Hindlimb muscle (tissue), 1 donor: ENCODE data around the gene KHDC1. TPM values are rescaled to one million over a fixed set of nuclear protein-coding genes. Genes with fewer than 3 reads are reported as not detected.
"Not testable (repeated sequence)": the region's sequence is repeated elsewhere in the genome, so short reads cannot be mapped to it uniquely, and the experiment has no call there.

Experiments used
- DNase-seq: peaks from one replicate; pipeline ENCODE4 v3.0.0-alpha.2; 2013
- polyA plus RNA-seq: library from polyadenylated mRNA; unstranded; fragments of 120-200 nt; gene quantifications from one replicate; pipeline ENCODE4 v1.2.1, GENCODE V29; 2013; ENCODE audit not compliant: insufficient read length

KHDC1 gene
- polyA plus RNA-seq, 1 donor = 5.5 TPM

DNA sequence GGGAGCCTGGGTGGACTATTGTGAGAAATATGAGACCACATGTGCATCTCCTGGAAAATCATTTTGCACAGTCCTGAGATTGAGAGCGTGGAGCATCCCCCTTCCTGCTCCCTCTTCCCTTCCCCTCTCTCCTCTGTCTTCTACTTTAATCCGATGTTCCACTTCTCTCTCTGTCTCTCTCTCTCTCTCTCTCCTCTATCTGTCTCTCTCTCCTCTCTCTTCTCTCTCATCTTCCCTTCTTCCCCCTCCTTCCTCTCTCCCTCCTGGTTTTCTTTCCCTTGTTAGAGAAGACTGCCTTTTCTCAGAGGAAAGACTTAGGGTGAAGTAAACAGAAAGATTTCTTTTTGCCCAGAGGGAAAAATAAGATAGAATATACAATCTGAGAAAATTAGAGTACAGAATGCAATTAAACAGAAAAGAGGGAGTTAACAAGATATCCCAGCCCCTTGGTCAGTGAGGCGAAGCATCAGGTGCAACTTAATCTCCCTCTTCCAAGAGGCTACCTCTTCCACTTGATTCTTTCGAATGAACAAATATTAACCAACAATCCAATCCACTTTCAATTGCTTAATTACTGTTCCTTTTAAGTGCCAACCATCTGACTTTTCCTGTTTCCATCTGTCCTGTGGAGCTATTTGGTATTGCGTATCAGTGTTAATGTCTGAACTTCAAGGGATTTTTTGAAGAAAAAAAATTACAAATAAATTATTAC is 14.6 kb downstream of the KHDC1 start:
- DNase-seq = no peak

DNA sequence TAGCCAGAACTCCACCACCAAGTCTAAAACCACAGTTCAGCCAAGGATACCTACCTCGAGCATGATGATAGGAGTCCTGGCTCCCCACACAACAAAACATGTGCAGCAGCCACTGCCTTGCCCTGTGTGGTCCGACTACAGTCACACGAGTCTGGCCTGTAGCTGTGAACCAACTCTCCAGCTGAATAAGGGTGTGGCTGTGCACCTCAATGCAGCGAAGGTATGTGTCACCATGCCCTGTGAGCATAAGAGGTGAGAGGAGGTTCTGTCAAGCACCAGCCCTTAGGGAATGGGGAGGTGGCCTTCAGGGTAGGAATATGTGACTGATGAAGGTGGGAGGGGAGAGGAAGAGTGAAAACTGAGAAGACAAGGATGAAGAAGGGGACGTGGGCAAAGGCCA is 21.0 kb downstream of the KHDC1 start:
- DNase-seq = no peak

DNA sequence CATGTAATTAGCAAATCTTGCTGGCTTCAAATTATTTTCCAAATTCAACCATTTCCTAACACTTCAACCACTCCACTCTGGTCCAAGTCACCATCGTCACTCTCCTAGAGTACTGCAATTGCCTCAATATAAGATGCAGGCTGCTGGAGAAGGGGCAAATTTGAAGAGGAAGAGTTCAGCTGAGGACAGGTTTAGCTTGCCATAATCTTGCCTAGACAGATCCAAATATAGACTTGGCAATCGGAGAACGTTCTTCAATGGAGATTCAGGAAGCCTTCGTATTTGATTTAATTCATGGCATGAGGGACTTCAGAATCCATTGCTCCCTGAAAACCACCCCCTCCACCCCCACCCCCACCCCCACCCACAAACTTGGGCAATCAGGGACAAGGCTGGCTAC is 22.3 kb downstream of the KHDC1 start:
- no peak for DNase-seq

DNA sequence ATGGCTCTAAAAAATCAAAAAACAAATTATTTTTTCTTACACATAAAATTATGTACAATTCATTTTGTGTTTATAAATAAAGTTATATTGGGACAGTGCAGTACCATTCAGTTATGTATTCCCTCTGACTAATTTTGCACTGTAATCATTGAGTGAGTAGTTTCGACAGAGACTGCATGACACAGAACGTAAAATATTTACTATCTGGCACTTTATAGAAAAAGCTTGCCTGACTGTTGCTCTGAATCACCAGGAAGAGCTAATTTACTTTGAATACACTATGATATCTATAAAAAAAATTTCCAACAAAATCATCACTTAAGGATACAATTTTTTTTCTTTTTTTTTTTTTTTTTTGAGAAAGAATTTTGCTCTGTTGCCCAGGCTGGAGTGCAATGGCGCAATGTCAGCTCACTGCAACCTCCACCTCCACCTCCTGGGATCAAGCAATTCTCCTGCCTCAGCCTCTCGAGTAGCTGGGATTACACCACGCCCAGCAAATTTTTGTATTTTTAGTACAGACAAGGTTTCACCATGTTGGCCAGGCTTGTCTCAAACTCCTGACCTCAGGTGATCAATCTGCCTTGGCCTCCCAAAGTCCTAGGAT is 26.7 kb downstream of the KHDC1 start:
- DNase-seq = no peak

DNA sequence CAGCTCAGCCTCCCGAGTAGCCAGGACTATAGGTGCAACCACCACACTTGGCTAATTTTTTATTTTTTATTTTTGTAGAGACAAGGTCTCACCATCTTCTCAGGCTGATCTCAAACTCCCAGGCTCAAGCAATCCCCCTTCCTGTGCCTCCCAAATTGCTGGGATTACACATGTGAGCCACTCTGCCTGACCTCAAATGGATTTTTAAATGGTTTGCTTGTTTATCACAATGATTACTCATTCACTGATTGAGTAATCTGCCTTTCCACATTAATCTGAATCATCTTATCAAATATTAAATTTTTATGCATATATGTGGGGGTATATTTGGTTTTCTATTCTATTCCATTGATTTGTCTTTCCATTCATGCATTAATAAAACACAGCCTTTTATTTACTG is 28.3 kb downstream of the KHDC1 start:
- DNase-seq = no peak

DNA sequence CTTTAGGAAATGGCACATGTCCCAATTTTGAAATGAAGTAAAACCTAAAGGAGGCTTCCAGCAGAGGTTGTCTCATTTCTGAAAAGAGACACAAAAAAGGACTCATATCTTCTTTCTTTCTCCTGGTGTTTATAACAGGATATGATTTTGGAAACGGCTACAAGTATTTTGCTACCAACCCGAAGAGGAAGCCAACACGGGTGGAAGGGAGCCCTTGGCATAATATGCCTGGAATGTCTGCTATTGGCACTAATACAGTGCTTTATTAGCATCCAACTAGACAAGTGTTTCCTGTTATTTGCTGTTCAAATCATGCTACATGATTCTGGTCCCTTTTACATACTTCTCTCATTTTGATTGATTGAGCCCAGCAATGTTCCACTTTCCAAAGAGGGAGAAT is 29.0 kb downstream of the KHDC1 start:
- not testable (repeated sequence) for DNase-seq

DNA sequence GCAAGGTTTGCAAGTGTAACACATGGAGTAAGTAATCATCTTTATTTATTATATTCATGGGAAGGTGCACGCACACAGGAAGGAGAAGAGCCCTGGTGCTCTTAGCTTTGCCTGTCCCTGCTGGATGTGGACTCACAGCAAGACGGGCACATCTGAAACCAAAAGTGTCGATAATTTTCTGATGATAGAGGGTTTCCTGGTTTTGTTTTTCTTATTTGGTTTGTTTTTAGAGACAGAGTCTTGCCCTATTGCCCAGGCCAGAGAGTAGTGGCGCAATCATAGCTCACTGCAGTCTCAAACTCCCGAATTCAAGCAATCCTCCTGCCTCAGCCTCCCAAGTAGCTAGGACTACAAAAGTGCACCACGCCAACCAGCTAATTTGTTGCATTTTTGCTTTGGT is 29.9 kb downstream of the KHDC1 start:
- DNase-seq = no peak

DNA sequence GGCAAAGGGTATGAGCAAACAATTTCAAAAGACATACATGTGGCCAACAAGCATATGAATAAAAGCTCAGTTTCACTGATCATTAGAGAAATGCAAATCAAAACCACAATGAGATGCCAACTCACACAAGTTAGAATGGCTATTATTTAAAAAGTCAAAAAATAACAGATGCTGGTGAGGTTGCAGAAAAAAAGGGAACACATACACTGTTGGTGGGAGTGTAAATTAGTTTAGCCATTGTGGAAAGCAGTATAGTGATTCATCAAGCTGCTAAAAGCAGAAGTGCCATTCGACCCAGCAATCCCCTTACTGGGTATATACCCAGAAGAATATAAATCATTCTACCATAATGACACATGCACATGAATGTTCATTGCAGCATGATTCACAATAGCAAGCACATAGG is 31.0 kb downstream of the KHDC1 start:
- no peak for DNase-seq

DNA sequence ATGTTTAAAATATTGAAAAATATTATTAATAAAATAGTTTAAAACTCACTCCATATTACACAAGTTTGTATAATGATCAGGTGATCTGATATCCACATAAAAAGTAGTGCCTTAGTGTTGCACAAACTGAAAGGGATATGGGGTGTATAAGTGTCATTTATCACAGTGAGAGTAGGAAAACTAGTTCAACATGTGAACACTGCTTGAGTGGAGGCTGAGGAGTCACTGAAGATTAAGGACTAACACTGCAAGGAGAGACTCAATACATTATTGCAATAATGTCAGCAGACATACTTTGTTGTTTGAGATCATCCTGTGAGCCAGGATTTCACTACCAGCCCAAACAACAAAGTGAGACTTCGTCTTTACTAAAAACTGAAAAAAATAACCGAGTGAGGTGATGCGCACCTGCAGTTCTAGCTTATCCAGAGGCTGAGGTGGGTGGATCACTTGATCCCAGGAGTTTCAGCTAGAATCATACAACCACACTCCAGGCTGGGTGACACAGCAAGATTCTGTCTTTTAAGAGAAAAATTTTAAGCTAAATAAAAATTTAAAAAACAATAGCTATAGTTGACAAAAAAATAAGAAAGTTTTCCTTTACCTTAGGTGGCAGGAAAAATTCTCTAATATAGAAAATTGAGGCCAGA is 35.3 kb downstream of the KHDC1 start:
- DNase-seq = no peak

DNA sequence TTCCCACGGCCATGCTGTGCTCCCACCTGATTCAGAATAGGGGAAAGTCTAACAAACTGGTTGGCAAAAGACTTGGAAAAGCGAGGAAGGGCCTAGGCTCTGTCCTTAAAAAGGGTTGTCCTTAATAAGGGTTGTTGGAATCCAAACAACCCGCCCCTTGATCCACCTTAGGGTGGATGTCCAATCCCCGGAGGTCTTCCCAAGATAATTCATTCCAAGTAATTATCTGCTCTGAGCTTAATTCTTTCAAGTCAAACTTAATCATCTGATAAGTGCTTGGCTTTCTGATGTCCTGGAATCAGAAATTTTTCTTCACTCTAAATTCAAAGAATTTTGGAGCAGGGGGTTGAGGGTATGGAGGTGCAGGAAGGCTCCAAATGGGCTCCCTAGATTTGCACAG is 37.6 kb downstream of the KHDC1 start, which contains the start of gene KHDC1L:
KHDC1L (minus strand) TSS at position 101 of the 400 bp plus-strand sequence; CDS start at position 13, 88 bp downstream.
- no peak for DNase-seq

DNA sequence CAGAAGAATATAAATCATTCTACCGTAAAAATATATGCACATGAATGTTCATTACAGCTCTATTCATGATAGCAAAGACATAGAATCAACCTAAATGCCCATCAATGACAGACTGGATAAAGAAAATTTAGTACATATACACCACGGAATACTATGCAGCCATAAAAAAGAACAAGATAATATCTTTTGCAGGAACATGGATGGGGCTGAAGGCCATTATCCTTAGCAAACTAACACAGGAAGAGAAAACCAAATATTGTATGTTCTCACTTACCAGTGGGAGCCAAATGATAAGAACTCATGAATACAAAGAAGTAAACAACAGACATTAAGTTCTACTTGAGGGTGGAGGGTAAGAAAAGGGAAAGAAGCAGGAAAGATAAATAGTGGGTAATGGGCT is 46.1 kb downstream of the KHDC1 start:
- no peak for DNase-seq

DNA sequence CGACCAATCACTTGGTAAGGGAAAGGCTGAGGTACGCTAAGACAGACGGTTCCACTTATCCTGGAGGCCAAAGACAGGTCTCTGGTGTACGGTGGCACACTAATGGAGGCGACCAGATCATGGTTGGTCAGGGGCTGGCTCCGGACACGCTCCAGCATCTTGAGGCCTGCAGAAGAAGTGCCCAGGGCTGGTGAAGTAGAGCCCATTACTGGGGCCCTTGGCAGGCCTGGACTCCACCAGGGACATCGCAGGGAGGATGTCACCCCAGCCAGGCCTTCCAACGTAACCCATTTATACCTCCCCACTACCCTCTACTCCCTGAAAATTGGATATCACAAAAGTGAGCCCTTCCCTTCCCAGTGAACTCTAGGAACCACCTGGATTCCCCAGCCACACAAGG is 53.9 kb downstream of the KHDC1 start:
- no peak for DNase-seq

DNA sequence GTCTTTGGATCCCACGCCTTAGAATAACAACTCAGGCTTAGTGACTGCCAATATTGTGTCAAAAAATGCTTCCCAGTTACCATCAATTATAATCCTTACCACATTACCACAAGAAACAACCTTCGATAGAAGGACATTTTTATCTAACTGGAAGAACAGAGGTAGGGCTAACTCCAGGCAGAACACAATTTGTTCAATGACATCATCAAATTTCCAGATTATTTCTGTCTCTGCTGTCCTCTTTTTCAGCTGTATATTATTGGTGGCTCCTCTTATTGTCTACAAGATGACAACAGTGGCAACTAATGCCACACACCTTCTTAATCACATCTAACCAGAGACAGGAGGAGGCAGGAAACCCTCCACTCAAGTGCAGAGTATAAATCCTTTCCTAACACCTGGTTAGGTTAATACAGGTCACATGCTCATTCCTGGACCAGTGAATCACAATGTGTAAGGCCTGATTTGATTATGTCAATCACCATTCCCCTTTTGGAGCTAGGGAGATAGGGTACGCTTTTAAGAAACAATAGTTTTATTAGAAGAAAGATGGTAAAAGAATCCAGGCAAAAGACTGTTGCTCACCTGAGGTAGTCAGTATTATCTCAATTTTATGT is 55.7 kb downstream of the KHDC1 start:
- DNase-seq = no peak

DNA sequence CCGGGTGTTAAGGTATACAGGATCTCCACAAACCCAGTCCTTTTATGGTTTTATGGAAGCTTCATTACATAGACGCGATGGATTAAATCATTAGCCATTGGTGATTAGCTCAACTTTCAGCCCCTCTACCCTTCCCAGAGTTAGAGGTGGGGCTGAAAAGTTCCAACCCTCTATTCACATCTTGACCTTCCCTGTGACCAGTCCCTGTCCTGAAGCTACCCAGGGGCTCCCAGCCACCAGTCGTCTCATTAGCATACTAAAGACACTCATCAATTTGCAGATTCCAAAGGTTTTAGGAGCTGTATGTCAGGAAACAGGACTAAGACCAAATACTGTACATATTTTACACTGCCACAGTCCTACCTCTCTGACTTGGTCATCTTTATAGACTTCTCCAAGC is 58.7 kb downstream of the KHDC1 start:
- DNase-seq = no peak

DNA sequence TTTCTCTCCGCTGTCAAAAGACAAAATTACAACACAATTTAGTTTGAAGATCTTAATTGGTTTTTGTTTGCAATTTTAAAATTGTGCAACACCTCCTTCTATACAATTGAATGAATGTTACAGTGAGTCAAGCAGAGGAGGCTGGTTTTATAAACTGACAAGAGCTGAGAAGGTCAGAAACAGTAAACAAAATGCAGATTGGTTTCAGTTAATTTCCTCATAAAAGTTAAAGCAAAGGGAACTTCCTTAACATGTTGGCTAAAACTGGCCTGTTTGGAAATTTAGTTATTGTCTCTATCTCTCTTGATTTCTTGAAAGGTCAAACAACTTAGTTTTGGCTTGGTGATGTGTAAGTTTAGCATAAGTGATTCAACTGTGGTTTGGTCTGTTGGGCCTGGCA is 59.9 kb downstream of the KHDC1 start:
- DNase-seq = no peak

DNA sequence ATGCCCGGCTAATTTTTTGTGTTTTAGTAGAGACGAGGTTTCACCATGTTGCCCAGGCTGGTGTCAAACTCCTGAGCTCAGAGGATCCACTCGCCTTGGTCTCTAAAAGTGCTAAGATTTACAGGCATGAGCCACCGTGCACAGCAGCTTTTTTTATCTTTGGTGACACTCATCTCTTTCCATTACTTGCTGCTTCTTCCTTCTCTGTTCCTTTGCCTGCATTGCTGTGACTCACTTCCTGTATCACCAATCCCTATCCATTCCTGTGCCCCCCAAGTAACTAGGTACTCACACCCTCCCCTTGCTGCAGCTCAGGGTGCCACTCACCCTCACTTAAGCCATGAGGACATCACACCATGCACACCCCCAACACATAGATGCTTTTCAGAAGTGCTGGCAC is 62.3 kb downstream of the KHDC1 start:
- DNase-seq = no peak

DNA sequence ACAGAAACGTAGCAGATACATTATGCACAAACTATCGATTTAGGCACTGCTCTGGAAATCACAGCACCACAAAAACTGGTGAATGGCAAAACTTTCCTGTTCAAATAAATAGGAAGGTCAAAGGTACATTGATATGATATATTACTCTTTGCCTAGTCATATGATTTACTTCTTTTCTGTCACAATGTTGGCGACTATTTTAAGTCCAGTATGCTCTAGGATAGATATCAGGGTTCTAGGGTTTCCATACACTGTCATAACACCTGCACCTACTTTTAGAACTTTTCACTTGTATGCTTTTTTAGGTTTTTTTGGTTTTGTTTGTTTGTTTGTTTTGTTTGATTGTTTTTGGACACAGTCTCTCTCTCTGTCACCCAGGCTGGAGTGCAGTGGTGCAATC is 62.7 kb downstream of the KHDC1 start:
- DNase-seq = no peak

DNA sequence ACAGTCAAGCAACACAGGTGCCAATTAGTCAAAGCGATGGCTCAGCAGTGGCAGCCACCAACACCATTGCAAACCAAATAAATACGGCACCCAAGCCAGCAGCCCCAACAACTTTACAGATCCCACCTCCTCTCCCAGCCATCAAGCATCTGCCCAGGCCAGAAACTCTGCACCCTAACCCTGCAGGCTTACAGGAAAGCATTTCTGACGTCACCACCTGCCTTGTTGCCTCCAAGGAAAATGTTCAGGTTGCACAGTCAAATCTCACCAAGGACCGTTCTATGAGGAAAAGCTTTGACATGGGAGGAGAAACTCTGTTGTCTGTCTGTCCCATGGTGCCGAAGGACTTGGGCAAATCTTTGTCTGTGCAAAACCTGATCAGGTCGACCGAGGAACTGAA is 68.3 kb downstream of the KHDC1 start:
- no peak for DNase-seq

DNA sequence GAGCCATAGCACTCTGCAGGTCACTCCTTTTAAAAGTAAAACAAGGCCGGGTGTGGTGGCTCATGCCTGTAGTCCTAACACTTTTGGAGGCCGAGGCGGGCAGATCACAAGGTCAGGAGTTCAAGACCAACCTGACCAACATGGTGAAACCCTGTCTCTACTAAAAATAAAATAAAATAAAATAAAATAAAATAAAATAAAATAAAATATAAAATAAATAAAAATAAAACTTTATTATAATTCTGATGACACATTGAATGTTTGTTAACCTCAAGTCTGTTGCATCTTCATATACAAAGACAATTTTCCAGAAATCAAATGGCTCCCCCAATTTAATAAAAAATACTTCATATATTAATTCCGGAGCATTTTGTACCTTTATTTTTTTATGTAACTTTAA is 69.7 kb downstream of the KHDC1 start:
- DNase-seq = not testable (repeated sequence)
